WTC11 (cell line): ENCODE data around the gene TROAP. TPM values are rescaled to one million over a fixed set of nuclear protein-coding genes. Genes with fewer than 3 reads are reported as not detected.

ENCODE experiments used
- ATAC-seq: fragments of 200-7000 bp; cut with Tn5 transposase; 2 replicates; pipeline ENCODE4 v1.10.0; 2021; ENCODE audit warnings: mild to moderate bottlenecking, moderate library complexity
- CTCF ChIA-PET: fragments of 300-600 bp; sonication (Branson Sonifier 250); formaldehyde crosslinking; loops from one replicate; lab custom pipeline; 2021; ENCODE audit warnings: antibody characterized with exemption; lab: Charles Lee
- POLR2A ChIA-PET: fragments of 350-600 bp; sonication (Branson Sonifier 250); formaldehyde crosslinking; loops from one replicate; lab custom pipeline; 2021; ENCODE audit warnings: antibody characterized with exemption; lab: Charles Lee
- DNase-seq: peaks from one replicate; pipeline ENCODE4 v3.0.0; 2021; ENCODE audit warnings: low spot score
- H3K27ac Mint-ChIP-seq: 2 replicates; pipeline ENCODE4 v1.8.0; 2021; ENCODE audit warnings: mixed read lengths
- H3K27me3 Mint-ChIP-seq: 2 replicates; pipeline ENCODE4 v1.8.0; 2021; ENCODE audit warnings: low read depth, mild to moderate bottlenecking, moderate library complexity, mixed read lengths
- H3K36me3 Mint-ChIP-seq: 2 replicates; pipeline ENCODE4 v1.8.0; 2021; ENCODE audit warnings: mixed read lengths
- H3K4me1 Mint-ChIP-seq: 2 replicates; pipeline ENCODE4 v1.8.0; 2022; ENCODE audit warnings: mixed read lengths
- H3K4me3 Mint-ChIP-seq: 2 replicates; pipeline ENCODE4 v1.8.0; 2021; ENCODE audit warnings: mild to moderate bottlenecking, moderate library complexity, mixed read lengths
- H3K9me3 Mint-ChIP-seq: 2 replicates; pipeline ENCODE4 v1.8.0; 2021; ENCODE audit warnings: mixed read lengths
- CREB1 ChIP-seq: sonication (generic); formaldehyde crosslinking; IDR thresholded peaks from 2 replicates; pipeline ENCODE4 v1.8.0; 2023; ENCODE audit warnings: mild to moderate bottlenecking, missing genetic modification reagents
- ESRRA ChIP-seq: sonication (generic); formaldehyde crosslinking; IDR thresholded peaks from 2 replicates; pipeline ENCODE4 v1.8.1; 2022; ENCODE audit warnings: mild to moderate bottlenecking, missing genetic modification reagents, borderline replicate concordance
- ETV6 ChIP-seq: sonication (generic); formaldehyde crosslinking; IDR thresholded peaks from 2 replicates; pipeline ENCODE4 v1.8.1; 2022; ENCODE audit warnings: mild to moderate bottlenecking, missing genetic modification reagents
- MYBL2 ChIP-seq: sonication (generic); formaldehyde crosslinking; IDR thresholded peaks from 2 replicates; pipeline ENCODE4 v1.8.1; 2023; ENCODE audit warnings: mild to moderate bottlenecking, moderate library complexity, missing genetic modification reagents
- RORB ChIP-seq: fragments of 250-450 bp; sonication (Bioruptor Pico); IDR thresholded peaks from 2 replicates; pipeline ENCODE4 v1.9.0; 2021; ENCODE audit warnings: mild to moderate bottlenecking
- SP1 ChIP-seq: sonication (generic); formaldehyde crosslinking; conservative IDR thresholded peaks from 2 replicates; pipeline ENCODE4 v1.8.1; 2022; ENCODE audit warnings: missing genetic modification reagents
- TEAD4 ChIP-seq: sonication (generic); formaldehyde crosslinking; IDR thresholded peaks from 2 replicates; pipeline ENCODE4 v1.8.0; 2022; ENCODE audit warnings: mild to moderate bottlenecking, missing genetic modification reagents
- ZNF121 ChIP-seq: sonication (generic); formaldehyde crosslinking; IDR thresholded peaks from 2 replicates; pipeline ENCODE4 v1.8.0; 2023; ENCODE audit warnings: missing genetic modification reagents
- ZNF263 ChIP-seq: sonication (generic); formaldehyde crosslinking; IDR thresholded peaks from 2 replicates; pipeline ENCODE4 v1.8.1; 2022; ENCODE audit warnings: low read depth, mild to moderate bottlenecking, moderate library complexity, missing genetic modification reagents
- ZNF317 ChIP-seq: sonication (generic); formaldehyde crosslinking; IDR thresholded peaks from 2 replicates; pipeline ENCODE4 v1.8.1; 2023; ENCODE audit warnings: low read depth, mild to moderate bottlenecking, moderate library complexity, missing genetic modification reagents, borderline replicate concordance
- total RNA-seq: library from RNA; stranded (reverse); gene quantifications from 3 replicates; pipeline ENCODE4 v1.2.3, GENCODE V29; 2021
- TF ChIP-seq, protein P1 (sequence below): fragments of 200-600 bp; IDR thresholded peaks from 2 replicates; pipeline ENCODE4 v1.8.0; 2022; ENCODE audit warnings: antibody characterized with exemption
- TF ChIP-seq, protein P2 (sequence below): sonication (generic); formaldehyde crosslinking; IDR thresholded peaks from 2 replicates; pipeline ENCODE4 v1.8.0; 2022; ENCODE audit warnings: mild to moderate bottlenecking, missing genetic modification reagents
- TF ChIP-seq, protein P3 (sequence below): sonication (generic); formaldehyde crosslinking; IDR thresholded peaks from 2 replicates; pipeline ENCODE4 v1.8.1; 2022; ENCODE audit warnings: low read depth, missing genetic modification reagents, borderline replicate concordance
- TF ChIP-seq, protein P4 (sequence below): sonication (generic); formaldehyde crosslinking; IDR thresholded peaks from 2 replicates; pipeline ENCODE4 v1.8.0; 2023; ENCODE audit warnings: missing genetic modification reagents, mild to moderate bottlenecking, borderline replicate concordance
- TF ChIP-seq, protein P5 (sequence below): sonication (generic); formaldehyde crosslinking; IDR thresholded peaks from 2 replicates; pipeline ENCODE4 v1.8.0; 2023; ENCODE audit warnings: mild to moderate bottlenecking, missing genetic modification reagents
- TF ChIP-seq, protein P6 (sequence below): fragments of 250-450 bp; sonication (Bioruptor Pico); IDR thresholded peaks from 2 replicates; pipeline ENCODE4 v1.9.0; 2021; ENCODE audit warnings: mild to moderate bottlenecking

The TROAP gene
- total RNA-seq, 1 experiment from 2014 or later: 89.2 TPM

DNA sequence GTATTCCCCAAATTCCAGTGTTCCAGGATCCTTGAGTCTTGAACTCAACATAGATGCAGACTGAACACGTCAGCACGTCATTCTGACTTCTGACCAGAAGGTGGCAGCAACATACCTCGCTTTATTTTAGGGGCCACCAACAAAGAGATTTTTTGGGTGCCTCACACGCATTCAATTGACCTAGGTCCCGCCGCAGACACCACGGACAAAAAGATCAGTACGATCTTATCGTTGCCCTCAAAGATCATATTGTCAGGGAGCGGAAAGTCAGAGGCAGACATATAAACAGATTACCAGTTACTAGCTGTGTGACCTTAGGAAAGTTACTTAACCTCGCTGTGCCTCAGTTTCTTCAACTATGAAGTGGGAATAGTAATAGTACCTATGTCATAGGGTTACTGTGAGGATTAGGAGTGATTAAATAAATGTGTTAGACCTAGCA is 34.6 kb upstream of the TROAP start:
- Mint-ChIP-seq H3K36me3 (no peaks in the 10 kb centered on the region), H3K4me3 (no peak overlapping the region), H3K27ac (no peak overlapping the region)
- CTCF ChIA-PET: interaction anchor here (0.5 to 11.7 kb wide), 25 partner anchors 8 to 1195 kb away, joined by 3 to 264 read pairs (median 5); partner anchors contain the start of genes C1QL4, DDX23, DNAJC22 and PRPH
- TF ChIP-seq, protein P1, sequence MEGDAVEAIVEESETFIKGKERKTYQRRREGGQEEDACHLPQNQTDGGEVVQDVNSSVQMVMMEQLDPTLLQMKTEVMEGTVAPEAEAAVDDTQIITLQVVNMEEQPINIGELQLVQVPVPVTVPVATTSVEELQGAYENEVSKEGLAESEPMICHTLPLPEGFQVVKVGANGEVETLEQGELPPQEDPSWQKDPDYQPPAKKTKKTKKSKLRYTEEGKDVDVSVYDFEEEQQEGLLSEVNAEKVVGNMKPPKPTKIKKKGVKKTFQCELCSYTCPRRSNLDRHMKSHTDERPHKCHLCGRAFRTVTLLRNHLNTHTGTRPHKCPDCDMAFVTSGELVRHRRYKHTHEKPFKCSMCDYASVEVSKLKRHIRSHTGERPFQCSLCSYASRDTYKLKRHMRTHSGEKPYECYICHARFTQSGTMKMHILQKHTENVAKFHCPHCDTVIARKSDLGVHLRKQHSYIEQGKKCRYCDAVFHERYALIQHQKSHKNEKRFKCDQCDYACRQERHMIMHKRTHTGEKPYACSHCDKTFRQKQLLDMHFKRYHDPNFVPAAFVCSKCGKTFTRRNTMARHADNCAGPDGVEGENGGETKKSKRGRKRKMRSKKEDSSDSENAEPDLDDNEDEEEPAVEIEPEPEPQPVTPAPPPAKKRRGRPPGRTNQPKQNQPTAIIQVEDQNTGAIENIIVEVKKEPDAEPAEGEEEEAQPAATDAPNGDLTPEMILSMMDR: peak; percentile 80
- TF ChIP-seq ZNF263 (CRISPR knock-in tag): no peak
- TF ChIP-seq, all 79 proteins: peak for 1
- H3K4me1 Mint-ChIP-seq: peaks cover 17% of the 10 kb centered on the region
- ATAC-seq (peak; percentile 48), DNase-seq (peak; percentile 76)
- peaks cover 59% of the 10 kb centered on the region for H3K27me3 Mint-ChIP-seq
- POLR2A ChIA-PET: no interaction called here
- peaks cover 3% of the 10 kb centered on the region; the same call in 1 of the 2 replicates for H3K9me3 Mint-ChIP-seq

DNA sequence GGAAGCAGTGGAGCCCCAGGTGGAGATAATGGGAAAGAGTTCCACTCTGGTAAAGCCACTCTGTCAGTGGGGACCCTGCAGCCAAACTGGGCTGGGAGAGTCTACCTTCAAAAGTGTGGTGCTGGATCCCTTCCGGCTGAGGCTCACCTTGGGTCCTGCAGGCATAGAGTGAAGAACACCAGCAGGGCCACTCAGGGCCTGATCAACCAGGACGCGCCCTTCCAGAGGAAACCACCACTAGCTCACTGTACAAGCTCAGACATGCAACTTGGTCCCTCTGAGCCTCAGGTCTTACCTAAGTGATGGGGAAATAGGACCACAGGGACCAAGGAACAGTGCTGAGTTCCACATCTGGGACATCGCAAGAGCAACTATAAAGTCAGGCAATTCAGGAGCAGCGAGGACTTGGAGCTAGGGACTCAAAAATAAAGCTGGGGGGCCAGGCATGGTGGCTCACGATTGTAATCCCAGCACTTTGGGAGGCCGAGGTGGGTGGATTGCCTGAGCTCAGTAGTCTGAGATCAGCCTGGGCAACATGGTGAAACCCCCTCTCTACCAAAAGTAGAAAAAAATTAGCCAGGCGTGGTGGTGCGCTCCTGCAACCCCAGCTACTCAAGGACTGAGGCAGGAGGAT is 34.0 kb upstream of the TROAP start:
- Mint-ChIP-seq H3K36me3 (no peaks in the 10 kb centered on the region), H3K27me3 (peaks cover 65% of the 10 kb centered on the region), H3K27ac (0 out of 2 replicates have a peak overlapping the region, but pooled peaks have one; percentile 65), H3K9me3 (peaks cover 3% of the 10 kb centered on the region; the same call in 1 of the 2 replicates), H3K4me1 (peaks cover 20% of the 10 kb centered on the region), H3K4me3 (no peak overlapping the region)
- no peak for DNase-seq
- ChIA-PET POLR2A (no interaction called here), CTCF (interaction anchor here (0.5 to 11.7 kb wide), 31 partner anchors 7 to 1196 kb away, joined by 3 to 264 read pairs (median 4); partner anchors contain the start of genes C1QL4, DDN, DDX23 and DNAJC22)
- TF ChIP-seq, protein P2, sequence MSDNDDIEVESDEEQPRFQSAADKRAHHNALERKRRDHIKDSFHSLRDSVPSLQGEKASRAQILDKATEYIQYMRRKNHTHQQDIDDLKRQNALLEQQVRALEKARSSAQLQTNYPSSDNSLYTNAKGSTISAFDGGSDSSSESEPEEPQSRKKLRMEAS (CRISPR knock-in tag): no peak
- TF ChIP-seq ZNF121 (CRISPR knock-in tag): 0 out of 2 replicates have a peak, but pooled peaks have one; percentile 23
- TF ChIP-seq ETV6: no peak
- ATAC-seq: no peak

DNA sequence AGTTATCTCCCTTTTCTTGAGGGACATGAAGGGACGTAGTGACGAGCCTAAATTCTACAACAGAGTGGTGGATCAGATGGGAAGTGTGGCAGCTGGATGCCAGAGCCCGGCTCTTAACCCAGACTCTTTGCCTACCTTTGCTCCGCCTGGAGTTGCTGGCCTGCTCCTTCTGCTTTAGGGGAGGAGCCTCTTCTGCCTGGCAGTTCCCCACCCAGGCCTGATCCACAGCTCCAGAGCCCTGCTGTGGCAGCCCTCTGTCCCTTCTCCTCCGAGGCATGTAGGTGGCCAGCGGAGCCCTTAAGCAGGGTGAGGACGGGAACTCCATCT is 30.4 kb upstream of the TROAP start:
- H3K27me3 Mint-ChIP-seq: peaks cover 89% of the 10 kb centered on the region
- ATAC-seq: no peak
- CTCF ChIA-PET: interaction anchor here (0.9 to 11.7 kb wide), 13 partner anchors 9 to 221 kb away, joined by 3 to 264 read pairs (median 8); partner anchors contain the start of genes C1QL4, DNAJC22, SPATS2 and TROAP
- H3K27ac Mint-ChIP-seq: no peak overlapping the region
- no peak for DNase-seq
- H3K4me3 Mint-ChIP-seq: no peak overlapping the region
- POLR2A ChIA-PET: interaction anchor here (0.9 to 1.9 kb wide), 2 partner anchors 49 to 247 kb away, joined by 3 to 9 read pairs; no protein-coding TSS in a partner anchor
- TF ChIP-seq ESRRA (CRISPR knock-in tag): no peak
- TF ChIP-seq SP1 (CRISPR knock-in tag): no peak
- TF ChIP-seq, protein P3, sequence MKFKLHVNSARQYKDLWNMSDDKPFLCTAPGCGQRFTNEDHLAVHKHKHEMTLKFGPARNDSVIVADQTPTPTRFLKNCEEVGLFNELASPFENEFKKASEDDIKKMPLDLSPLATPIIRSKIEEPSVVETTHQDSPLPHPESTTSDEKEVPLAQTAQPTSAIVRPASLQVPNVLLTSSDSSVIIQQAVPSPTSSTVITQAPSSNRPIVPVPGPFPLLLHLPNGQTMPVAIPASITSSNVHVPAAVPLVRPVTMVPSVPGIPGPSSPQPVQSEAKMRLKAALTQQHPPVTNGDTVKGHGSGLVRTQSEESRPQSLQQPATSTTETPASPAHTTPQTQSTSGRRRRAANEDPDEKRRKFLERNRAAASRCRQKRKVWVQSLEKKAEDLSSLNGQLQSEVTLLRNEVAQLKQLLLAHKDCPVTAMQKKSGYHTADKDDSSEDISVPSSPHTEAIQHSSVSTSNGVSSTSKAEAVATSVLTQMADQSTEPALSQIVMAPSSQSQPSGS (CRISPR knock-in tag): no peak
- TF ChIP-seq, protein P4, sequence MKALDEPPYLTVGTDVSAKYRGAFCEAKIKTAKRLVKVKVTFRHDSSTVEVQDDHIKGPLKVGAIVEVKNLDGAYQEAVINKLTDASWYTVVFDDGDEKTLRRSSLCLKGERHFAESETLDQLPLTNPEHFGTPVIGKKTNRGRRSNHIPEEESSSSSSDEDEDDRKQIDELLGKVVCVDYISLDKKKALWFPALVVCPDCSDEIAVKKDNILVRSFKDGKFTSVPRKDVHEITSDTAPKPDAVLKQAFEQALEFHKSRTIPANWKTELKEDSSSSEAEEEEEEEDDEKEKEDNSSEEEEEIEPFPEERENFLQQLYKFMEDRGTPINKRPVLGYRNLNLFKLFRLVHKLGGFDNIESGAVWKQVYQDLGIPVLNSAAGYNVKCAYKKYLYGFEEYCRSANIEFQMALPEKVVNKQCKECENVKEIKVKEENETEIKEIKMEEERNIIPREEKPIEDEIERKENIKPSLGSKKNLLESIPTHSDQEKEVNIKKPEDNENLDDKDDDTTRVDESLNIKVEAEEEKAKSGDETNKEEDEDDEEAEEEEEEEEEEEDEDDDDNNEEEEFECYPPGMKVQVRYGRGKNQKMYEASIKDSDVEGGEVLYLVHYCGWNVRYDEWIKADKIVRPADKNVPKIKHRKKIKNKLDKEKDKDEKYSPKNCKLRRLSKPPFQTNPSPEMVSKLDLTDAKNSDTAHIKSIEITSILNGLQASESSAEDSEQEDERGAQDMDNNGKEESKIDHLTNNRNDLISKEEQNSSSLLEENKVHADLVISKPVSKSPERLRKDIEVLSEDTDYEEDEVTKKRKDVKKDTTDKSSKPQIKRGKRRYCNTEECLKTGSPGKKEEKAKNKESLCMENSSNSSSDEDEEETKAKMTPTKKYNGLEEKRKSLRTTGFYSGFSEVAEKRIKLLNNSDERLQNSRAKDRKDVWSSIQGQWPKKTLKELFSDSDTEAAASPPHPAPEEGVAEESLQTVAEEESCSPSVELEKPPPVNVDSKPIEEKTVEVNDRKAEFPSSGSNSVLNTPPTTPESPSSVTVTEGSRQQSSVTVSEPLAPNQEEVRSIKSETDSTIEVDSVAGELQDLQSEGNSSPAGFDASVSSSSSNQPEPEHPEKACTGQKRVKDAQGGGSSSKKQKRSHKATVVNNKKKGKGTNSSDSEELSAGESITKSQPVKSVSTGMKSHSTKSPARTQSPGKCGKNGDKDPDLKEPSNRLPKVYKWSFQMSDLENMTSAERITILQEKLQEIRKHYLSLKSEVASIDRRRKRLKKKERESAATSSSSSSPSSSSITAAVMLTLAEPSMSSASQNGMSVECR: no peak
- TF ChIP-seq, protein P5, sequence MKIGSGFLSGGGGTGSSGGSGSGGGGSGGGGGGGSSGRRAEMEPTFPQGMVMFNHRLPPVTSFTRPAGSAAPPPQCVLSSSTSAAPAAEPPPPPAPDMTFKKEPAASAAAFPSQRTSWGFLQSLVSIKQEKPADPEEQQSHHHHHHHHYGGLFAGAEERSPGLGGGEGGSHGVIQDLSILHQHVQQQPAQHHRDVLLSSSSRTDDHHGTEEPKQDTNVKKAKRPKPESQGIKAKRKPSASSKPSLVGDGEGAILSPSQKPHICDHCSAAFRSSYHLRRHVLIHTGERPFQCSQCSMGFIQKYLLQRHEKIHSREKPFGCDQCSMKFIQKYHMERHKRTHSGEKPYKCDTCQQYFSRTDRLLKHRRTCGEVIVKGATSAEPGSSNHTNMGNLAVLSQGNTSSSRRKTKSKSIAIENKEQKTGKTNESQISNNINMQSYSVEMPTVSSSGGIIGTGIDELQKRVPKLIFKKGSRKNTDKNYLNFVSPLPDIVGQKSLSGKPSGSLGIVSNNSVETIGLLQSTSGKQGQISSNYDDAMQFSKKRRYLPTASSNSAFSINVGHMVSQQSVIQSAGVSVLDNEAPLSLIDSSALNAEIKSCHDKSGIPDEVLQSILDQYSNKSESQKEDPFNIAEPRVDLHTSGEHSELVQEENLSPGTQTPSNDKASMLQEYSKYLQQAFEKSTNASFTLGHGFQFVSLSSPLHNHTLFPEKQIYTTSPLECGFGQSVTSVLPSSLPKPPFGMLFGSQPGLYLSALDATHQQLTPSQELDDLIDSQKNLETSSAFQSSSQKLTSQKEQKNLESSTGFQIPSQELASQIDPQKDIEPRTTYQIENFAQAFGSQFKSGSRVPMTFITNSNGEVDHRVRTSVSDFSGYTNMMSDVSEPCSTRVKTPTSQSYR: no peak
- TF ChIP-seq, protein P1: no peak
- TF ChIP-seq, protein P6, sequence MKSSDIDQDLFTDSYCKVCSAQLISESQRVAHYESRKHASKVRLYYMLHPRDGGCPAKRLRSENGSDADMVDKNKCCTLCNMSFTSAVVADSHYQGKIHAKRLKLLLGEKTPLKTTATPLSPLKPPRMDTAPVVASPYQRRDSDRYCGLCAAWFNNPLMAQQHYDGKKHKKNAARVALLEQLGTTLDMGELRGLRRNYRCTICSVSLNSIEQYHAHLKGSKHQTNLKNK (CRISPR knock-in tag): no peak
- TF ChIP-seq MYBL2 (CRISPR knock-in tag): no peak
- no peak for TF ChIP-seq ZNF317 (CRISPR knock-in tag)
- no peak for TF ChIP-seq CREB1 (CRISPR knock-in tag)
- no peak for TF ChIP-seq RORB (CRISPR knock-in tag)
- TF ChIP-seq TEAD4 (CRISPR knock-in tag): no peak
- peaks cover 27% of the 10 kb centered on the region for H3K4me1 Mint-ChIP-seq
- no peaks in the 10 kb centered on the region for H3K9me3 Mint-ChIP-seq
- H3K36me3 Mint-ChIP-seq: no peaks in the 10 kb centered on the region
